Measurements from ENCODE around the gene SPATA2L.

- no peak for TF ChIP-seq CTCF (optimal IDR thresholded peaks at IDR 0.05 in 1 of 3, IDR thresholded peaks at IDR 0.05 in 1 of 3, conservative IDR thresholded peaks at IDR 0.05 in 1 of 3; ENCODE audit: extremely low read depth in 1 of 3, insufficient read depth in 2 of 3, low read length in 3 of 3)
- TF ChIP-seq EZH2 (IDR thresholded peaks at IDR 0.05; ENCODE audit: low read length), result no peak
These were observed 44.9 kb downstream of the SPATA2L start for GRCh38 chr16:89656435-89657121.
